Measurements from ENCODE around the gene ICAM5.
"Not testable (repeated sequence)": the region's sequence is repeated elsewhere in the genome, so short reads cannot be mapped to it uniquely, and the experiment has no call there.

The ICAM5 gene

GRCh38 chr19:10289836-10290356 lies at the start of gene ICAM5:
TSS of gene ICAM5 (plus strand) at chr19:10289952. CDS start at chr19:10290044, 92 bp downstream.
- no peaks in the 10 kb centered on the region for H3K9me3 Mint-ChIP-seq
- H3K27ac Mint-ChIP-seq, result peak within 1 kb of the TSS; percentile 85
- H3K36me3 Mint-ChIP-seq, result peaks cover 5% of the 10 kb centered on the region
- H3K4me3 Mint-ChIP-seq, result peak within 1 kb of the TSS; percentile 81
- peak in 1 of 2 donors; percentile 49 for DNase-seq (ENCODE audit: low spot score in 2 of 2)
- peaks cover 34% of the 10 kb centered on the region for H3K4me1 Mint-ChIP-seq
- H3K27me3 Mint-ChIP-seq, result peaks cover 23% of the 10 kb centered on the region
- peak; percentile 14 for ATAC-seq (ENCODE audit: low read depth)

GRCh38 chr19:10241826-10242449 lies 47.8 kb upstream of the ICAM5 start:
- not testable (repeated sequence) for H3K4me3 Mint-ChIP-seq; ATAC-seq (ENCODE audit: low read depth); H3K27me3 Mint-ChIP-seq; H3K27ac Mint-ChIP-seq; H3K36me3 Mint-ChIP-seq; DNase-seq (ENCODE audit: low spot score in 2 of 2); H3K9me3 Mint-ChIP-seq
- H3K4me1 Mint-ChIP-seq, result peaks cover 18% of the 10 kb centered on the region

- Mint-ChIP-seq H3K4me3 (no peak overlapping the region), H3K9me3 (no peaks in the 10 kb centered on the region), H3K36me3 (no peaks in the 10 kb centered on the region), H3K27me3 (no peaks in the 10 kb centered on the region), H3K27ac (no peak overlapping the region), H3K4me1 (peaks cover 21% of the 10 kb centered on the region)
- DNase-seq (ENCODE audit: low spot score in 2 of 2) (no peak), ATAC-seq (ENCODE audit: low read depth) (no peak)
These were observed 46.1 kb upstream of the ICAM5 start for GRCh38 chr19:10243606-10244005.

- DNase-seq (ENCODE audit: low spot score in 2 of 2), result no peak
- no peak overlapping the region for H3K27ac Mint-ChIP-seq
- peak; percentile 78 for ATAC-seq (ENCODE audit: low read depth)
- H3K4me3 Mint-ChIP-seq, result no peak overlapping the region
- H3K36me3 Mint-ChIP-seq, result no peaks in the 10 kb centered on the region
- H3K4me1 Mint-ChIP-seq, result peaks cover 15% of the 10 kb centered on the region
- no peaks in the 10 kb centered on the region for H3K27me3 Mint-ChIP-seq
- H3K9me3 Mint-ChIP-seq, result no peaks in the 10 kb centered on the region
These were observed 44.4 kb upstream of the ICAM5 start for GRCh38 chr19:10245189-10245939.

GRCh38 chr19:10246511-10246910 lies 43.2 kb upstream of the ICAM5 start:
- no peaks in the 10 kb centered on the region for H3K9me3 Mint-ChIP-seq
- peaks cover 17% of the 10 kb centered on the region for H3K4me1 Mint-ChIP-seq
- DNase-seq (ENCODE audit: low spot score in 2 of 2) (no peak), ATAC-seq (ENCODE audit: low read depth) (no peak)
- H3K27ac Mint-ChIP-seq, result no peak overlapping the region
- no peaks in the 10 kb centered on the region for H3K27me3 Mint-ChIP-seq
- no peaks in the 10 kb centered on the region for H3K36me3 Mint-ChIP-seq
- no peak overlapping the region for H3K4me3 Mint-ChIP-seq

- Mint-ChIP-seq H3K9me3 (no peaks in the 10 kb centered on the region), H3K27ac (peak within 1 kb of the TSS; percentile 95), H3K4me3 (peak within 1 kb of the TSS; percentile 100), H3K36me3 (peaks cover 15% of the 10 kb centered on the region), H3K27me3 (no peaks in the 10 kb centered on the region), H3K4me1 (peaks cover 16% of the 10 kb centered on the region)
- ATAC-seq (ENCODE audit: low read depth) (peak; percentile 92), DNase-seq (ENCODE audit: low spot score in 2 of 2) (peak; percentile 92)
These were observed 37.7 kb upstream of the ICAM5 start, which contains the start of gene MRPL4 for GRCh38 chr19:10251792-10252694. TSS of gene MRPL4 (plus strand) at chr19:10252214. CDS start at chr19:10252254, 40 bp downstream.

- H3K27ac Mint-ChIP-seq, result peak overlapping the region; percentile 95
- no peak for ATAC-seq (ENCODE audit: low read depth)
- H3K9me3 Mint-ChIP-seq, result no peaks in the 10 kb centered on the region
- peaks cover 22% of the 10 kb centered on the region for H3K36me3 Mint-ChIP-seq
- DNase-seq (ENCODE audit: low spot score in 2 of 2), result no peak
- H3K27me3 Mint-ChIP-seq, result no peaks in the 10 kb centered on the region
- H3K4me1 Mint-ChIP-seq, result peaks cover 16% of the 10 kb centered on the region
- peak overlapping the region; percentile 100 for H3K4me3 Mint-ChIP-seq
These were observed 37.0 kb upstream of the ICAM5 start for GRCh38 chr19:10252707-10253106.

- Mint-ChIP-seq H3K9me3 (no peaks in the 10 kb centered on the region), H3K27ac (no peak overlapping the region), H3K36me3 (peaks cover 26% of the 10 kb centered on the region), H3K4me3 (no peak overlapping the region), H3K4me1 (peaks cover 13% of the 10 kb centered on the region), H3K27me3 (no peaks in the 10 kb centered on the region)
- no peak for DNase-seq (ENCODE audit: low spot score in 2 of 2)
- no peak for ATAC-seq (ENCODE audit: low read depth)
These were observed 35.5 kb upstream of the ICAM5 start for GRCh38 chr19:10254244-10254643.

- ATAC-seq (ENCODE audit: low read depth), result no peak
- Mint-ChIP-seq H3K9me3 (no peaks in the 10 kb centered on the region), H3K4me1 (peaks cover 11% of the 10 kb centered on the region), H3K27me3 (no peaks in the 10 kb centered on the region), H3K27ac (no peak overlapping the region), H3K4me3 (no peak overlapping the region), H3K36me3 (peaks cover 26% of the 10 kb centered on the region)
- DNase-seq (ENCODE audit: low spot score in 2 of 2), result no peak
These were observed 34.4 kb upstream of the ICAM5 start for GRCh38 chr19:10255358-10255757.

GRCh38 chr19:10256551-10256950 lies 33.2 kb upstream of the ICAM5 start:
- Mint-ChIP-seq H3K36me3 (peaks cover 26% of the 10 kb centered on the region), H3K27ac (no peak overlapping the region), H3K4me1 (peaks cover 8% of the 10 kb centered on the region), H3K27me3 (no peaks in the 10 kb centered on the region), H3K9me3 (no peaks in the 10 kb centered on the region), H3K4me3 (no peak overlapping the region)
- no peak for ATAC-seq (ENCODE audit: low read depth)
- no peak for DNase-seq (ENCODE audit: low spot score in 2 of 2)

- no peak overlapping the region for H3K4me3 Mint-ChIP-seq
- H3K27me3 Mint-ChIP-seq, result no peaks in the 10 kb centered on the region
- peaks cover 8% of the 10 kb centered on the region for H3K4me1 Mint-ChIP-seq
- ATAC-seq (ENCODE audit: low read depth) (no peak), DNase-seq (ENCODE audit: low spot score in 2 of 2) (no peak)
- no peaks in the 10 kb centered on the region for H3K9me3 Mint-ChIP-seq
- H3K27ac Mint-ChIP-seq, result no peak overlapping the region
- peaks cover 26% of the 10 kb centered on the region for H3K36me3 Mint-ChIP-seq
These were observed 32.7 kb upstream of the ICAM5 start for GRCh38 chr19:10256970-10257615.

- no peak for ATAC-seq (ENCODE audit: low read depth)
- peaks cover 8% of the 10 kb centered on the region for H3K4me1 Mint-ChIP-seq
- no peak overlapping the region for H3K27ac Mint-ChIP-seq
- H3K4me3 Mint-ChIP-seq, result no peak overlapping the region
- peaks cover 26% of the 10 kb centered on the region for H3K36me3 Mint-ChIP-seq
- no peaks in the 10 kb centered on the region for H3K9me3 Mint-ChIP-seq
- no peak for DNase-seq (ENCODE audit: low spot score in 2 of 2)
- H3K27me3 Mint-ChIP-seq, result no peaks in the 10 kb centered on the region
These were observed 31.6 kb upstream of the ICAM5 start for GRCh38 chr19:10258080-10258710.

All from memory B cell (primary cell).